Body of pancreas (tissue), 4 donors: Measurements from ENCODE around the gene CHST8.

Experiments used
- CTCF ChIP-seq, 7 experiments: fragments of 450-650 bp in 4 of 7; fragments of 200-600 bp in 3 of 7; sonication (generic) in 3 of 7; IDR thresholded peaks; one replicate each; pipeline ENCODE4 v1.5.1; 2016 to 2019; ENCODE audit warnings: antibody characterized with exemption in 7 of 7
- POLR2A ChIP-seq, 3 donors: fragments of 450-650 bp; IDR thresholded peaks; one replicate each; pipeline ENCODE4 v1.6.1; 2016; ENCODE audit warnings: antibody characterized with exemption in 3 of 3, mild to moderate bottlenecking in 2 of 3

GRCh38 chr19:33664744-33665143 is 43.0 kb downstream of the CHST8 start:
- TF ChIP-seq CTCF (IDR thresholded peaks at IDR 0.05) (no peak), POLR2A (IDR thresholded peaks at IDR 0.05) (no peak)
